Measurements from ENCODE around the gene RASA3.

DNA sequence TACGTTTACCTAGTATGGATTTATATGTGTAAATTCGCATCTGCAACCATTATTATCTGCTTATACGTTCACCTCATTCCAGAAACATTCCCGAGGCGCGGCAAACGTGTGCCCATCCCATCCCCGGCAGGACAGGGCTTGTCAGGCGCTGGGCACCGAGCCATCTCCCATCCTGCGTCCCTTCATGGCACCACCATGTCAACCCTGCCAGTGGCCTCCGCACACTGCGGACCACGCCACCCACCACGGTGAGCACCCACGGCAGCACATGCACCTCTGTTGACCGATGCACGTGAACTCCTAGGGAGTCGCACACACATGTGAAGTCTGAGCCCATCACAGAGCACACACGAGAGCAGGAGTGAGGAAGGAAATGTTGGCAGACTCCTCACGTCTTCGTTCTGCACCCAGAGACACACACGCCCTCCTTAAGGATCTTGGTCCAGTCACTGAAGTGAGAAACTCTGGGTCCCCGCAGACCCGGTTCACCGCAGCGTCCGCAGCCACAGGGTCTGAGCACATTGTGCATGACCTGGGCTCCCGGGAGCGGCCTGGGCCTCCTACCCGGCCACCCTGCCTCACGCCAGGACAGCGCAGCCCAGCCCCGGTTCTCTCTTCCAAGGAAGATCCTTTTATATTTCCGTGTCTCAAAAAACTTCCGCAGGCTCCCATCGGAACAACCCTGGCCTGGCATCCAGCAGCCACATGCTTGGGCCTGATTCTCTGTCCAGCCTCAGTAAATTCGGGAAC, 90.2 kb downstream of the RASA3 start:
- TF ChIP-seq, protein P1, sequence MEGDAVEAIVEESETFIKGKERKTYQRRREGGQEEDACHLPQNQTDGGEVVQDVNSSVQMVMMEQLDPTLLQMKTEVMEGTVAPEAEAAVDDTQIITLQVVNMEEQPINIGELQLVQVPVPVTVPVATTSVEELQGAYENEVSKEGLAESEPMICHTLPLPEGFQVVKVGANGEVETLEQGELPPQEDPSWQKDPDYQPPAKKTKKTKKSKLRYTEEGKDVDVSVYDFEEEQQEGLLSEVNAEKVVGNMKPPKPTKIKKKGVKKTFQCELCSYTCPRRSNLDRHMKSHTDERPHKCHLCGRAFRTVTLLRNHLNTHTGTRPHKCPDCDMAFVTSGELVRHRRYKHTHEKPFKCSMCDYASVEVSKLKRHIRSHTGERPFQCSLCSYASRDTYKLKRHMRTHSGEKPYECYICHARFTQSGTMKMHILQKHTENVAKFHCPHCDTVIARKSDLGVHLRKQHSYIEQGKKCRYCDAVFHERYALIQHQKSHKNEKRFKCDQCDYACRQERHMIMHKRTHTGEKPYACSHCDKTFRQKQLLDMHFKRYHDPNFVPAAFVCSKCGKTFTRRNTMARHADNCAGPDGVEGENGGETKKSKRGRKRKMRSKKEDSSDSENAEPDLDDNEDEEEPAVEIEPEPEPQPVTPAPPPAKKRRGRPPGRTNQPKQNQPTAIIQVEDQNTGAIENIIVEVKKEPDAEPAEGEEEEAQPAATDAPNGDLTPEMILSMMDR (IDR thresholded peaks at IDR 0.05) = no peak
- no peak for TF ChIP-seq POLR2A (IDR thresholded peaks at IDR 0.05)

Data from right lobe of liver (tissue), 4 donors.